Measurements from ENCODE around the gene FAM216A. TPM values are rescaled to one million over a fixed set of nuclear protein-coding genes. Genes with fewer than 3 reads are reported as not detected.
"Not testable (repeated sequence)": the region's sequence is repeated elsewhere in the genome, so short reads cannot be mapped to it uniquely, and the experiment has no call there.

Gene FAM216A
- 1 to 10 TPM; 2.3 to 5.0 (median 3.2) TPM for total RNA-seq

- H3K4me1 ChIP-seq = peaks cover 31% of the 10 kb centered on the region
- peak within 1 kb of the TSS; percentile 81 for H3K4me3 ChIP-seq
- peak; percentile 97 for DNase-seq (ENCODE audit: low spot score in 2 of 2)
- H3K9me3 ChIP-seq = no peaks in the 10 kb centered on the region
- no peaks in the 10 kb centered on the region for H3K27me3 ChIP-seq
- H3K27ac ChIP-seq = peak within 1 kb of the TSS; percentile 91
- WGBS = 3% methylated on average over 12 of the region's 78 CpGs
- TF ChIP-seq CTCF (IDR thresholded peaks at IDR 0.05) (no peak), POLR2AphosphoS5 (IDR thresholded peaks at IDR 0.05) (peak; percentile 20 to 89 (median 83)), EP300 (IDR thresholded peaks at IDR 0.05) (peak; percentile 33), POLR2A (IDR thresholded peaks at IDR 0.05) (peak in 1 of 2 donors; percentile 26)
- peaks cover 14% of the 10 kb centered on the region for H3K36me3 ChIP-seq
Observed at GRCh38 chr12:110468214-110469048, at the start of gene FAM216A, which contains the start of gene GPN3. FAM216A (plus strand) TSS chr12:110468845; CDS start chr12:110468876, 31 bp downstream. GPN3 (minus strand) TSS chr12:110468257; CDS start chr12:110468203, 54 bp downstream.

GRCh38 chr12:110420644-110421043, 48.0 kb upstream of the FAM216A start:
- H3K36me3 ChIP-seq, H3K27me3 ChIP-seq, H3K9me3 ChIP-seq, H3K4me1 ChIP-seq, H3K4me3 ChIP-seq, H3K27ac ChIP-seq: not testable (repeated sequence)
- DNase-seq (ENCODE audit: low spot score in 2 of 2) = peak in 1 of 2 donors; percentile 3
- 82% methylated on average over 1 of the region's 1 CpG for WGBS

- no peak overlapping the region for H3K4me3 ChIP-seq
- DNase-seq (ENCODE audit: low spot score in 2 of 2) = peak in 1 of 2 donors; percentile 4
- no peak overlapping the region for H3K27ac ChIP-seq
- no peaks in the 10 kb centered on the region for H3K9me3 ChIP-seq
- TF ChIP-seq POLR2A (IDR thresholded peaks at IDR 0.05) (no peak), EP300 (IDR thresholded peaks at IDR 0.05) (no peak), POLR2AphosphoS5 (IDR thresholded peaks at IDR 0.05) (no peak), CTCF (IDR thresholded peaks at IDR 0.05) (no peak)
- H3K36me3 ChIP-seq = no peaks in the 10 kb centered on the region
- WGBS = 92% methylated on average over 3 of the region's 3 CpGs
- H3K4me1 ChIP-seq = no peaks in the 10 kb centered on the region
- no peaks in the 10 kb centered on the region for H3K27me3 ChIP-seq
Observed at GRCh38 chr12:110421159-110421661, 47.4 kb upstream of the FAM216A start.

GRCh38 chr12:110421701-110422100, 46.9 kb upstream of the FAM216A start:
- no peaks in the 10 kb centered on the region for H3K9me3 ChIP-seq
- peak in 1 of 2 donors; percentile 0 for DNase-seq (ENCODE audit: low spot score in 2 of 2)
- H3K27ac ChIP-seq = no peak overlapping the region
- TF ChIP-seq EP300 (IDR thresholded peaks at IDR 0.05) (no peak), POLR2AphosphoS5 (IDR thresholded peaks at IDR 0.05) (no peak), POLR2A (IDR thresholded peaks at IDR 0.05) (no peak), CTCF (IDR thresholded peaks at IDR 0.05) (no peak)
- no peaks in the 10 kb centered on the region for H3K4me1 ChIP-seq
- no peak overlapping the region for H3K4me3 ChIP-seq
- no peaks in the 10 kb centered on the region for H3K36me3 ChIP-seq
- WGBS = 76% methylated on average over 4 of the region's 4 CpGs
- H3K27me3 ChIP-seq = no peaks in the 10 kb centered on the region

GRCh38 chr12:110424237-110424636, 44.4 kb upstream of the FAM216A start:
- DNase-seq (ENCODE audit: low spot score in 2 of 2) = peak in 1 of 2 donors; percentile 2
- Histone ChIP-seq H3K9me3 (no peaks in the 10 kb centered on the region), H3K27me3 (no peaks in the 10 kb centered on the region), H3K4me1 (no peaks in the 10 kb centered on the region), H3K27ac (no peak overlapping the region), H3K4me3 (no peak overlapping the region), H3K36me3 (no peaks in the 10 kb centered on the region)
- WGBS = 78% methylated on average over 3 of the region's 3 CpGs
- TF ChIP-seq CTCF (IDR thresholded peaks at IDR 0.05) = no peak
- TF ChIP-seq EP300 (IDR thresholded peaks at IDR 0.05) = no peak
- TF ChIP-seq POLR2AphosphoS5 (IDR thresholded peaks at IDR 0.05) = no peak
- no peak for TF ChIP-seq POLR2A (IDR thresholded peaks at IDR 0.05)
